PC-3 (cell line): Measurements from ENCODE around the gene LRRC3.

ENCODE experiments used
- CTCF ChIP-seq: fragments of 300-600 bp; sonication (generic); conservative IDR thresholded peaks from 2 replicates; pipeline ENCODE4 v1.5.1; 2017; ENCODE audit warnings: antibody characterized with exemption, low read depth, mild to moderate bottlenecking, low read length
- EZH2 ChIP-seq: fragments of 300-600 bp; sonication (generic); IDR thresholded peaks from one replicate; pipeline ENCODE4 v1.6.1; 2017; ENCODE audit warnings: antibody characterized with exemption, mild to moderate bottlenecking, low read length; ENCODE audit not compliant: unreplicated experiment
- EZH2phosphoT487 ChIP-seq: fragments of 300-600 bp; sonication (generic); IDR thresholded peaks from 2 replicates; pipeline ENCODE4 v1.6.1; 2018; ENCODE audit warnings: mild to moderate bottlenecking, antibody characterized with exemption, low read length, borderline replicate concordance

- TF ChIP-seq CTCF (no peak), EZH2 (no peak), EZH2phosphoT487 (no peak)
Measured at GRCh38 chr21:44459712-44460440, 4.6 kb downstream of the LRRC3 start.
